A549 (cell line): ENCODE results near the gene C3orf18. TPM values are rescaled to one million over a fixed set of nuclear protein-coding genes. Genes with fewer than 3 reads are reported as not detected.

Experiments
- ATAC-seq, 2 experiments: fragments of 200-7000 bp in 1 of 2; fragments of >200 bp in 1 of 2; cut with Nextera tagmentation in 1 of 2; cut with Tn5 transposase in 1 of 2; 3 replicates each; pipeline versions ENCODE4 v1.8.0 to v1.9.1; 2018 to 2020; ENCODE audit warnings: mild to moderate bottlenecking in 1 of 2, moderate library complexity in 1 of 2
- CTCF ChIA-PET: fragments of 300-600 bp; sonication (Branson Sonifier 250); formaldehyde crosslinking; extraction: SDS; loops from one replicate; lab custom pipeline; 2021; ENCODE audit warnings: antibody characterized with exemption, inconsistent platforms; lab: Yijun Ruan, JAX
- POLR2A ChIA-PET: fragments of 350-600 bp; formaldehyde crosslinking; extraction: SDS; loops from one replicate; lab custom pipeline; 2021; ENCODE audit warnings: antibody characterized with exemption, inconsistent platforms; lab: Yijun Ruan, JAX
- DNase-seq, 2 experiments: peaks; one replicate each; pipeline versions ENCODE4 v3.0.0 to v3.0.0-alpha.2; 2011 to 2016; ENCODE audit warnings: low read depth in 1 of 2, low spot score in 1 of 2
- FAIRE-seq: peaks from 2 replicates; lab custom pipeline; 2011; peaks lifted over from hg19 to GRCh38; lab: Jason Lieb, UNC
- H3K27ac ChIP-seq, 2 experiments: fragments of >200 bp; sonication (Bioruptor Twin); formaldehyde crosslinking; 3 replicates each; pipeline ENCODE4 v1.5.1; 2016 to 2017
- H3K4me1 ChIP-seq: fragments of >200 bp; sonication (Bioruptor Twin); formaldehyde crosslinking; 3 replicates; pipeline ENCODE4 v1.6.1; 2016
- H3K4me2 ChIP-seq: fragments of >200 bp; sonication (Bioruptor Twin); formaldehyde crosslinking; 3 replicates; pipeline ENCODE4 v1.6.1; 2016
- H3K4me3 ChIP-seq: fragments of >200 bp; sonication (Bioruptor Twin); formaldehyde crosslinking; 3 replicates; pipeline ENCODE4 v1.5.1; 2016
- H3K9me3 ChIP-seq: fragments of >200 bp; sonication (Bioruptor Twin); formaldehyde crosslinking; 3 replicates; pipeline ENCODE4 v1.6.1; 2016
- ATOH8 ChIP-seq: fragments of 250-450 bp; sonication (Bioruptor Pico); IDR thresholded peaks from 2 replicates; pipeline ENCODE4 v1.5.0; 2020; ENCODE audit warnings: low read depth, mild to moderate bottlenecking, moderate library complexity
- CBX2 ChIP-seq: fragments of 200-600 bp; sonication (generic); IDR thresholded peaks from 2 replicates; pipeline ENCODE4 v1.6.1; 2016; ENCODE audit warnings: low read depth, mild to moderate bottlenecking, borderline replicate concordance
- CEBPB ChIP-seq, 2 experiments: fragments of >200 bp in 1 of 2; sonication (Bioruptor Twin) in 1 of 2; formaldehyde crosslinking in 1 of 2; IDR thresholded peaks; 2 replicates each; pipeline ENCODE4 v1.6.1; 2012 to 2016
- CHD4 ChIP-seq: fragments of 200-600 bp; sonication (generic); IDR thresholded peaks from 2 replicates; pipeline ENCODE4 v1.6.1; 2016; ENCODE audit warnings: antibody characterized with exemption, mild to moderate bottlenecking, borderline replicate concordance
- E2F6 ChIP-seq: IDR thresholded peaks from 2 replicates; pipeline ENCODE4 v1.6.1; 2012; ENCODE audit warnings: low read depth, borderline replicate concordance
- JUNB ChIP-seq: fragments of >200 bp; sonication (Bioruptor Twin); formaldehyde crosslinking; IDR thresholded peaks from 2 replicates; pipeline ENCODE4 v1.6.1; 2016
- KDM1A ChIP-seq: fragments of 200-600 bp; sonication (generic); IDR thresholded peaks from 2 replicates; pipeline ENCODE4 v1.6.1; 2016; ENCODE audit warnings: low read depth, mild to moderate bottlenecking
- MAX ChIP-seq: IDR thresholded peaks from 2 replicates; pipeline ENCODE4 v1.6.1; 2012
- NR3C1 ChIP-seq: fragments of >200 bp; sonication (Bioruptor Twin); formaldehyde crosslinking; IDR thresholded peaks from 3 replicates; pipeline ENCODE4 v1.6.1; 2017
- PBX3 ChIP-seq: IDR thresholded peaks from 2 replicates; pipeline ENCODE4 v1.6.1; 2012
- PHF8 ChIP-seq: fragments of 200-600 bp; sonication (generic); IDR thresholded peaks from 2 replicates; pipeline ENCODE4 v1.6.1; 2016; ENCODE audit warnings: low read depth, mild to moderate bottlenecking, antibody characterized with exemption, moderate library complexity, borderline replicate concordance
- RAD21 ChIP-seq, 2 experiments: fragments of >200 bp in 1 of 2; sonication (Bioruptor Twin) in 1 of 2; formaldehyde crosslinking in 1 of 2; IDR thresholded peaks in 1 of 2; conservative IDR thresholded peaks in 1 of 2; 2 replicates in 1 of 2; 3 replicates in 1 of 2; pipeline ENCODE4 v1.6.1; 2012 to 2018; ENCODE audit warnings: inconsistent platforms in 1 of 2
- USF2 ChIP-seq: fragments of 450-650 bp; IDR thresholded peaks from 2 replicates; pipeline ENCODE4 v1.6.1; 2014; ENCODE audit warnings: antibody characterized with exemption
- WGBS: methylation state at CpG from one replicate; pipeline ENCODE4 v1.1.6; 2017; ENCODE audit errors: missing lambda C conversion rate; 5-methylcytosine and 5-hydroxymethylcytosine counted together
- polyA minus RNA-seq: library from RNA; depleted of rRNA, polyadenylated mRNA; stranded (reverse); fragments of >200 nt; gene quantifications from 2 replicates; pipeline ENCODE4 v1.2.3, GENCODE V29; 2011; rRNA and poly(A)+ RNA removed
- polyA plus RNA-seq, 4 experiments: library from polyadenylated mRNA; depleted of rRNA in 3 of 4; stranded (reverse); fragments of >200 nt; fragmentation: RNase III in 1 of 4; extraction: RNeasy Plus Mini Kit Qiagen cat#74134 plus additional on column Dnase treatment in 1 of 4; gene quantifications; 2 replicates in 3 of 4; 3 replicates in 1 of 4; pipeline ENCODE4 v1.2.3, GENCODE V29; 2011 to 2017

The C3orf18 gene
- polyA plus RNA-seq (2011; rRNA removed): 3.4 and 5.0 TPM in 2 replicates
- polyA plus RNA-seq (2012; cell fraction: cytosol; rRNA removed): 4.0 and 5.0 TPM in 2 replicates
- polyA plus RNA-seq (2012; cell fraction: nucleus; rRNA removed): 7.0 and 11.2 TPM in 2 replicates
- polyA plus RNA-seq (2017; fragmentation: RNase III; extraction: RNeasy Plus Mini Kit Qiagen cat#74134 plus additional on column Dnase treatment): 3.9 to 5.9 TPM (median 5.4 TPM) in 3 replicates
- 4.3 and 5.4 TPM in 2 replicates for polyA minus RNA-seq

- CTCF ChIA-PET: interaction anchor here (1.1 to 22.5 kb wide), 5 partner anchors 11 to 41 kb away, joined by 3 to 375 read pairs (median 4); partner anchors contain the start of genes CISH and MAPKAPK3
- peak; percentile 77 to 86 for ATAC-seq
- H3K4me1 ChIP-seq: peaks cover 20% of the 10 kb centered on the region
- TF ChIP-seq CHD4: peak; percentile 96
- peak; percentile 91 for TF ChIP-seq PBX3
- peak; percentile 79 for TF ChIP-seq KDM1A
- no peak for TF ChIP-seq NR3C1
- TF ChIP-seq, all 56 proteins: peak for 3
- POLR2A ChIA-PET: no interaction called here
- H3K4me2 ChIP-seq: peak within 1 kb of the TSS; percentile 90
- peak within 1 kb of the TSS; percentile 98 for H3K4me3 ChIP-seq
- FAIRE-seq (no peak), DNase-seq (peak; percentile 71 to 95)
- H3K27ac ChIP-seq: peak within 1 kb of the TSS; percentile 95 to 97
- H3K9me3 ChIP-seq: no peaks in the 10 kb centered on the region
- WGBS: 27% methylated on average over 3 of the region's 53 CpGs
These were observed at the start of gene C3orf18 for GRCh38 chr3:50567386-50568167. C3orf18 (minus strand) TSS chr3:50567747; CDS start chr3:50565699, 2,048 bp downstream.

- peak overlapping the region in 1 of 2 experiments; percentile 91; a peak in 4 of 6 replicates for H3K27ac ChIP-seq
- POLR2A ChIA-PET: interaction anchor here (0.6 to 2.3 kb wide), 4 partner anchors 16 to 883 kb away, joined by 3 to 12 read pairs (median 4); partner anchors contain the start of gene HEMK1
- TF ChIP-seq NR3C1 (no peak), CBX2 (no peak), MAX (no peak), KDM1A (no peak), RAD21 (conservative IDR thresholded peaks at IDR 0.05 in 1 of 2, IDR thresholded peaks at IDR 0.05 in 1 of 2) (no peak), ATOH8 (no peak), E2F6 (no peak), USF2 (no peak), PHF8 (no peak), JUNB (no peak), CEBPB (IDR thresholded peaks at IDR 0.05) (no peak)
- FAIRE-seq: no peak
- H3K4me2 ChIP-seq: peak overlapping the region; percentile 86
- H3K9me3 ChIP-seq: no peaks in the 10 kb centered on the region
- peak; percentile 67 to 80 for ATAC-seq
- WGBS: no CpG with 5 or more reads among the region's 22 CpGs
- DNase-seq: peak; percentile 76 to 83
- CTCF ChIA-PET: interaction anchor here (0.6 to 18.5 kb wide), 32 partner anchors 8 to 1357 kb away, joined by 3 to 375 read pairs (median 6); partner anchors contain the start of genes ABHD14B, C3orf18, DOCK3 and HEMK1
- H3K4me1 ChIP-seq: peaks cover 6% of the 10 kb centered on the region; the same call in 1 of the 3 replicates
- peak overlapping the region; percentile 90 for H3K4me3 ChIP-seq
These were observed 49.2 kb upstream of the C3orf18 start for GRCh38 chr3:50616770-50617095.
